Endodermal cell (in vitro differentiated cells): Measurements from ENCODE around the gene SLC25A19. TPM values are rescaled to one million over a fixed set of nuclear protein-coding genes. Genes with fewer than 3 reads are reported as not detected.

ENCODE experiments used
- DNase-seq: peaks from one replicate; pipeline ENCODE4 v3.0.0-alpha.2; 2017
- H3K27ac ChIP-seq: 2 replicates; pipeline ENCODE4 v1.5.1; 2013; ENCODE audit warnings: mild to moderate bottlenecking, low read depth, low read length, moderate library complexity
- H3K27me3 ChIP-seq: 2 replicates; pipeline ENCODE4 v1.6.1; 2013; ENCODE audit warnings: mild to moderate bottlenecking, low read length, moderate library complexity; ENCODE audit not compliant: insufficient read depth, control insufficient read depth, poor library complexity, severe bottlenecking
- H3K36me3 ChIP-seq: 2 replicates; pipeline ENCODE4 v1.7.0; 2013; ENCODE audit warnings: mild to moderate bottlenecking, low read length, moderate library complexity; ENCODE audit not compliant: control insufficient read depth, insufficient read depth
- H3K4me1 ChIP-seq: one replicate; pipeline ENCODE4 v1.7.0; 2013; ENCODE audit warnings: low read length; ENCODE audit not compliant: control insufficient read depth, insufficient read depth
- H3K4me3 ChIP-seq: 2 replicates; pipeline ENCODE4 v1.5.1; 2013; ENCODE audit warnings: mild to moderate bottlenecking, low read length, moderate library complexity
- H3K9ac ChIP-seq: 2 replicates; pipeline ENCODE4 v1.6.1; 2013; ENCODE audit warnings: mild to moderate bottlenecking, low read length, moderate library complexity; ENCODE audit not compliant: poor library complexity, severe bottlenecking; ENCODE audit errors: extremely low read depth
- H3K9me3 ChIP-seq: 2 replicates; pipeline ENCODE4 v1.6.1; 2013; ENCODE audit warnings: mild to moderate bottlenecking, low read length, moderate library complexity; ENCODE audit not compliant: control insufficient read depth
- H3K27ac Mint-ChIP-seq: 2 replicates; pipeline ENCODE4 v1.8.0; 2020; ENCODE audit warnings: mixed read lengths
- H3K27me3 Mint-ChIP-seq: 2 replicates; pipeline ENCODE4 v1.8.0; 2021; ENCODE audit warnings: mild to moderate bottlenecking, mixed read lengths; ENCODE audit not compliant: insufficient read depth
- H3K36me3 Mint-ChIP-seq: 2 replicates; pipeline ENCODE4 v1.8.0; 2020; ENCODE audit warnings: low read depth, mixed read lengths
- H3K4me1 Mint-ChIP-seq: 2 replicates; pipeline ENCODE4 v1.8.0; 2020; ENCODE audit warnings: mixed read lengths
- H3K4me3 Mint-ChIP-seq: 2 replicates; pipeline ENCODE4 v1.8.0; 2020; ENCODE audit warnings: mild to moderate bottlenecking, moderate library complexity, mixed read lengths
- H3K9me3 Mint-ChIP-seq: 2 replicates; pipeline ENCODE4 v1.8.0; 2020; ENCODE audit warnings: mild to moderate bottlenecking, mixed read lengths
- WGBS, 2 experiments: methylation state at CpG; one replicate each; pipeline versions ENCODE4 v1.1.5 to v1.1.7; 2013; ENCODE audit warnings: missing lambda C conversion rate in 2 of 2, mixed read lengths in 1 of 2; ENCODE audit not compliant: insufficient coverage in 1 of 2, insufficient read length in 1 of 2; 5-methylcytosine and 5-hydroxymethylcytosine counted together
- total RNA-seq, 2 donors: library from RNA; stranded (reverse); fragmentation: NEBNext Ultra II Directional in 1 of 2; extraction: Animal tissue kit (Norgen Biotek cat#: 25700) in 1 of 2; gene quantifications; 2 replicates in 1 of 2; 3 replicates in 1 of 2; pipeline ENCODE4 v1.2.1, GENCODE V29; 2021
- TF ChIP-seq, protein P1 (sequence below): fragments of 200-600 bp; sonication (generic); conservative IDR thresholded peaks from 2 replicates; pipeline ENCODE4 v1.5.0; 2021; ENCODE audit warnings: antibody characterized with exemption, mild to moderate bottlenecking

Gene SLC25A19
- total RNA-seq, 2 donors from 2014 or later = 10.6 to 10.7 TPM

DNA sequence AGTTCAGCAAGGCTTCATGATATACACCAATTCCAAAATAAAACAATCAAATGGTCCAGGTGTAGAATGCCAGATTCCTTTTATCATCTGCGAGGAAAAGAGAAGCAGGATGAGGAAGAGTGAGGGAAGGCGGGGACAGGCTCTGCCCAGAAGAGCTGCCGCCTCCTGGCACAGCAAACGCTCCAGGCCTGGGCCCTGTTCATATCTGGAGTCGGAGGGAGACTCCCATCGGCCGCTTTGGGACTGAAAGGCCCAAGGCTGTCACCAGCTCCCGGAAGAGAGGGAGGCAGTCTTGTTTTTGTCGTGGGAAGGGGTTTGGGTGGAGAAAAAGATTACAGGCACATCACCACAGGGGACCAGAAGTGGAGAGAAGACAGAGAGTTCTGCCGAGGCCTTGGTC, 29.0 kb upstream of the SLC25A19 start:
- Histone ChIP-seq H3K9ac (no peak overlapping the region), H3K4me1 (no peaks in the 10 kb centered on the region), H3K9me3 (no peaks in the 10 kb centered on the region), H3K36me3 (peaks cover 47% of the 10 kb centered on the region), H3K4me3 (no peak overlapping the region), H3K27me3 (no peaks in the 10 kb centered on the region), H3K27ac (no peak overlapping the region)
- peaks cover 42% of the 10 kb centered on the region for H3K36me3 Mint-ChIP-seq
- no peaks in the 10 kb centered on the region for H3K9me3 Mint-ChIP-seq
- no peaks in the 10 kb centered on the region for H3K27me3 Mint-ChIP-seq
- TF ChIP-seq, protein P1, sequence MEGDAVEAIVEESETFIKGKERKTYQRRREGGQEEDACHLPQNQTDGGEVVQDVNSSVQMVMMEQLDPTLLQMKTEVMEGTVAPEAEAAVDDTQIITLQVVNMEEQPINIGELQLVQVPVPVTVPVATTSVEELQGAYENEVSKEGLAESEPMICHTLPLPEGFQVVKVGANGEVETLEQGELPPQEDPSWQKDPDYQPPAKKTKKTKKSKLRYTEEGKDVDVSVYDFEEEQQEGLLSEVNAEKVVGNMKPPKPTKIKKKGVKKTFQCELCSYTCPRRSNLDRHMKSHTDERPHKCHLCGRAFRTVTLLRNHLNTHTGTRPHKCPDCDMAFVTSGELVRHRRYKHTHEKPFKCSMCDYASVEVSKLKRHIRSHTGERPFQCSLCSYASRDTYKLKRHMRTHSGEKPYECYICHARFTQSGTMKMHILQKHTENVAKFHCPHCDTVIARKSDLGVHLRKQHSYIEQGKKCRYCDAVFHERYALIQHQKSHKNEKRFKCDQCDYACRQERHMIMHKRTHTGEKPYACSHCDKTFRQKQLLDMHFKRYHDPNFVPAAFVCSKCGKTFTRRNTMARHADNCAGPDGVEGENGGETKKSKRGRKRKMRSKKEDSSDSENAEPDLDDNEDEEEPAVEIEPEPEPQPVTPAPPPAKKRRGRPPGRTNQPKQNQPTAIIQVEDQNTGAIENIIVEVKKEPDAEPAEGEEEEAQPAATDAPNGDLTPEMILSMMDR = no peak
- no peak overlapping the region for H3K4me3 Mint-ChIP-seq
- H3K4me1 Mint-ChIP-seq = peaks cover 10% of the 10 kb centered on the region
- WGBS, 2 experiments = 82 to 84% methylated on average over 3 to 10 of the region's 10 CpGs
- peak overlapping the region; percentile 74 for H3K27ac Mint-ChIP-seq
- no peak for DNase-seq

DNA sequence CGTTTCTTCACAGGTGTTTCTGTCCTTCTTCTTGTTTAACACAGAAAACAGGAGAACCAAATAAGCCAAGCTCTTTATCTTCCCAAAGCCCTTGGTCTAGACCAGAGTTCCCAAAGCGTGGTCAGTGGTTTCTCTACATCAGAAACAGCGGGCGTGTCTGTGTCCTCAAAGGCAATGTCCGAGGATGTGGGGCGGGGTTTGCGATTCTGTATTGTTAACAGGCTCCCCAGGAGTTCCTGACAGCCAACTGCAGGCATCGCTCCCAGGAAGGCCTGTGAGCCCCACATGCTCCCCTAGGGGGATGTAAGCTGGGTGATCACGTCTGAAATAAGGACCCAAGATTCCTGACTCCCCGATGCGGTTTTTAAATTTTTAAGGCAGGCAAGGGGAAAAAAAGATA, 28.4 kb upstream of the SLC25A19 start:
- peak overlapping the region; percentile 4 for H3K27ac ChIP-seq
- 81 to 86% methylated on average over 6 to 11 of the region's 11 CpGs for WGBS, 2 experiments
- TF ChIP-seq, protein P1 = peak; percentile 40
- Mint-ChIP-seq H3K36me3 (peaks cover 40% of the 10 kb centered on the region), H3K4me1 (peaks cover 10% of the 10 kb centered on the region), H3K27ac (no peak overlapping the region), H3K9me3 (no peaks in the 10 kb centered on the region), H3K4me3 (no peak overlapping the region), H3K27me3 (no peaks in the 10 kb centered on the region)
- no peaks in the 10 kb centered on the region for H3K9me3 ChIP-seq
- no peak overlapping the region for H3K9ac ChIP-seq
- no peaks in the 10 kb centered on the region for H3K4me1 ChIP-seq
- H3K4me3 ChIP-seq = no peak overlapping the region
- H3K27me3 ChIP-seq = no peaks in the 10 kb centered on the region
- DNase-seq = peak; percentile 83
- H3K36me3 ChIP-seq = peaks cover 46% of the 10 kb centered on the region

DNA sequence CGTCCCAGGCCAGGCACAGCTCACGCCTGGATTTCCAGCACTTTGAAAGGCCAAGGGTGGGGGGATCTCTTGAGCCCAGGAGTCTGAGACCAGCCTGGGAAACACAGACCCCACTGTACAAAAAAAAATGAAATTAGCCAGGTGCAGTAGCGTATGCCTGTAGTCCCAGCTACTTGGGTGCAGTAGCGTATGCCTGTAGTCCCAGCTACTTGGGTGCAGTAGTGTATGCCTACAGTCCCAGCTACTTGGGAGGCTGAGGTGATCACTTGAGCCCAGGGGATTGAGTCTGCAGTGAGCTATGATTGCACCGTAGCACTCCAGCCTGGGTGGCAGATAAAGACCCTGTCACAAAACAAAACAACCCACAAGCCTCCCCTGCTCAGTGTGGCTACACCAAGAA, 27.0 kb upstream of the SLC25A19 start:
- H3K9me3 ChIP-seq = no peaks in the 10 kb centered on the region
- H3K9me3 Mint-ChIP-seq = no peaks in the 10 kb centered on the region
- H3K36me3 ChIP-seq = peaks cover 36% of the 10 kb centered on the region
- no peaks in the 10 kb centered on the region for H3K27me3 Mint-ChIP-seq
- TF ChIP-seq, protein P1 = no peak
- H3K4me3 ChIP-seq = no peak overlapping the region
- no peak for DNase-seq
- H3K4me1 ChIP-seq = no peaks in the 10 kb centered on the region
- 93 to 95% methylated on average over 4 to 5 of the region's 5 CpGs for WGBS, 2 experiments
- H3K36me3 Mint-ChIP-seq = peaks cover 33% of the 10 kb centered on the region
- no peak overlapping the region for H3K9ac ChIP-seq
- H3K27ac ChIP-seq = no peak overlapping the region
- H3K4me1 Mint-ChIP-seq = peaks cover 10% of the 10 kb centered on the region
- no peak overlapping the region for H3K4me3 Mint-ChIP-seq
- no peaks in the 10 kb centered on the region for H3K27me3 ChIP-seq
- H3K27ac Mint-ChIP-seq = no peak overlapping the region
